ENCODE results near the gene AMPH.

Gene AMPH

GRCh38 chr7:38372290-38372689, 258.9 kb downstream of the AMPH start:
- Histone ChIP-seq H3K27me3 (ENCODE audit: insufficient read depth, poor library complexity, severe bottlenecking) (no peaks in the 10 kb centered on the region), H3K4me3 (replicated peaks; ENCODE audit: insufficient read depth, low read length) (no peak overlapping the region), H3K27ac (replicated peaks) (no peak overlapping the region)
- TF ChIP-seq POLR2AphosphoS5 (IDR thresholded peaks at IDR 0.05; ENCODE audit: low read depth): no peak
- no peak for TF ChIP-seq GABPA (IDR thresholded peaks at IDR 0.05; ENCODE audit: low read depth)
- TF ChIP-seq REST (IDR thresholded peaks at IDR 0.05; ENCODE audit: insufficient replicate concordance, low read depth): no peak
- no peak for TF ChIP-seq CTCF (IDR thresholded peaks at IDR 0.05; ENCODE audit: insufficient read depth, low read length)
- TF ChIP-seq SPI1 (IDR thresholded peaks at IDR 0.05; ENCODE audit: borderline replicate concordance, low read depth): no peak
- no peak for DNase-seq (ENCODE audit: low read depth in 1 of 2, low spot score in 1 of 2)

GRCh38 chr7:38369816-38370493, 261.2 kb downstream of the AMPH start:
- peak; percentile 94 to 98 for DNase-seq (ENCODE audit: low read depth in 1 of 2, low spot score in 1 of 2)
- H3K27ac ChIP-seq (replicated peaks): peak overlapping the region; percentile 52
- 0 out of 2 replicates have a peak, but pooled peaks have one; percentile 24 for TF ChIP-seq GABPA (IDR thresholded peaks at IDR 0.05; ENCODE audit: low read depth)
- TF ChIP-seq SPI1 (IDR thresholded peaks at IDR 0.05; ENCODE audit: borderline replicate concordance, low read depth): peak; percentile 94
- TF ChIP-seq REST (IDR thresholded peaks at IDR 0.05; ENCODE audit: insufficient replicate concordance, low read depth): no peak
- TF ChIP-seq CTCF (IDR thresholded peaks at IDR 0.05; ENCODE audit: insufficient read depth, low read length): peak; percentile 97
- 0 out of 2 replicates have a peak, but pooled peaks have one; percentile 22 for TF ChIP-seq POLR2AphosphoS5 (IDR thresholded peaks at IDR 0.05; ENCODE audit: low read depth)
- no peaks in the 10 kb centered on the region for H3K27me3 ChIP-seq (ENCODE audit: insufficient read depth, poor library complexity, severe bottlenecking)
- no peak overlapping the region for H3K4me3 ChIP-seq (replicated peaks; ENCODE audit: insufficient read depth, low read length)

- H3K4me3 ChIP-seq (replicated peaks; ENCODE audit: insufficient read depth, low read length): no peak overlapping the region
- DNase-seq (ENCODE audit: low read depth in 1 of 2, low spot score in 1 of 2): peak; percentile 79 to 93
- H3K27ac ChIP-seq (replicated peaks): peak overlapping the region; percentile 24
Observed at GRCh38 chr7:38368191-38368605, 263.0 kb downstream of the AMPH start.

More at GRCh38 chr7:38368191-38368605, 263.0 kb downstream of the AMPH start:
- no peaks in the 10 kb centered on the region for H3K27me3 ChIP-seq (ENCODE audit: insufficient read depth, poor library complexity, severe bottlenecking)
- TF ChIP-seq SPI1 (IDR thresholded peaks at IDR 0.05; ENCODE audit: borderline replicate concordance, low read depth) (peak; percentile 36; the same call in 1 of the 2 replicates), CTCF (IDR thresholded peaks at IDR 0.05; ENCODE audit: insufficient read depth, low read length) (peak; percentile 63), REST (IDR thresholded peaks at IDR 0.05; ENCODE audit: insufficient replicate concordance, low read depth) (no peak)

Measured in HL-60 (cell line).